KOPT-K1 (cell line): ENCODE data around the gene NTF3.

Experiments used
- H3K27ac ChIP-seq: fragments of 200-600 bp; sonication (generic); 2 replicates; pipeline ENCODE4 v1.5.1; 2016; ENCODE audit warnings: antibody characterized with exemption, mild to moderate bottlenecking, low read depth, low read length; ENCODE audit not compliant: poor library complexity, severe bottlenecking
- H3K36me3 ChIP-seq: fragments of 200-600 bp; sonication (generic); 2 replicates; pipeline ENCODE4 v1.5.1; 2017; ENCODE audit warnings: antibody characterized with exemption, mild to moderate bottlenecking, low read length, moderate library complexity; ENCODE audit not compliant: insufficient read depth
- H3K9me3 ChIP-seq: fragments of 200-600 bp; sonication (generic); 2 replicates; pipeline ENCODE4 v1.5.1; 2017; ENCODE audit warnings: antibody characterized with exemption, low read length, mild to moderate bottlenecking; ENCODE audit not compliant: insufficient read depth, poor library complexity, severe bottlenecking

Gene NTF3

GRCh38 chr12:5460817-5461216 is 28.9 kb downstream of the NTF3 start:
- H3K9me3 ChIP-seq: no peaks in the 10 kb centered on the region
- H3K27ac ChIP-seq: no peak overlapping the region
- no peaks in the 10 kb centered on the region for H3K36me3 ChIP-seq

DNA sequence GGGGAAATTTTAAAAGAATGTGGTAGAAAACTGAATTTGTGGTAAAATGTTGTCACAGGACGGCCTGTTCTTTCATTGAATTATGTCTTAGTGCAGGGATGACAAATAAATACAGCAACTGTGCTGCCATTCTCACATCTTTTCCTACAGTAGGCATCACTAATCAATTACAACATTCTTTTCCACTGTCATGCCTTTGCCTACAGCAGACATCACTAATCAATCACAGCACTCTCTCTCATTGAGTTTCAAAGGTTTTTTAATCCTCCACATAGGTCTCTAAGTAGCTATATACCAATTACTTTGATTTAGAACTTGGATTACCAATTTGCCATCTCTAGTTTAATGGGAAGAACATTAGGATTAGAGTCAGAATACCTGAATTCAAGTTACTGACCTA is 30.1 kb downstream of the NTF3 start:
- Histone ChIP-seq H3K27ac (no peak overlapping the region), H3K9me3 (no peaks in the 10 kb centered on the region), H3K36me3 (no peaks in the 10 kb centered on the region)

- Histone ChIP-seq H3K27ac (no peak overlapping the region), H3K36me3 (no peaks in the 10 kb centered on the region), H3K9me3 (no peaks in the 10 kb centered on the region)
Measured at GRCh38 chr12:5464096-5464495, 32.2 kb downstream of the NTF3 start.

DNA sequence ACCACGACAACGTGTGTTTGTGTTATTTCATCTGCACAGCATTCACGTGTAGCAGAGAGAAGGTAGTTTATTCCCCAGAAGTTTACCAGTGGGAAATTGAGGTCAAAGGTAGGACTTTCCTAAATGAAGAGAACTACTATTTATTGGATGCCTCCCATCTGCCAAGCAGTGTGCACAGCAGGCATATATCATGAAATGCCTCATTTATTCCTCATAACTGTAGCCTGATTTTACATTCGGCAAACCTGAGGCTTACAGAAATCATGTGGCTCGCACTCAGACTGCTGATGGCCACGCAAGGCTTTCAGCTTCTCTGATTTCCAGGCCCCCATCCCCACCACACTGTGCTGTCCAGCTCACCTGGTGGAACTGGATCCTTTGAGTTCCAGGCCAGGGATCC is 33.5 kb downstream of the NTF3 start:
- Histone ChIP-seq H3K27ac (no peak overlapping the region), H3K9me3 (no peaks in the 10 kb centered on the region), H3K36me3 (no peaks in the 10 kb centered on the region)

DNA sequence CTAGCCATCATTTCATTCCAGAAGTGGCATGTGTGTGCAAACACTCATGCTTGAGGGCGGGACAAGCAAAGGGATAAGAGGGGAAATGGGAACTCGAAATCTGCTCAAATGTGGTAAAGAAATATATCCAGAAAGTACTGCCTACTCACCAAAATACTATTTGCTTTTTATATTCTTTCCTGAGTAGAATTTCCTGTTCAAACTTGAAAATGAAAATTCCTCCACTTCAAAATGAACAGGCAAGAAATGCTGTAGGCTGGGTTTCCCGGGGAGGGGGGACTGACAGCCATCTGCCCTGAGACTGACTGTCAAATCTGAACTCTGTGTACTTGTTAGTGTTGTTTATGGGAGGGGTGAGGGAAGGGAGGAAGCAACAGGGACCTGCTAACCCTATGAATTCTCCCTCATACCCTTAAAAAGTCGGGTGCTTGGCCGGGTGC is 34.6 kb downstream of the NTF3 start:
- no peaks in the 10 kb centered on the region for H3K9me3 ChIP-seq
- H3K36me3 ChIP-seq: no peaks in the 10 kb centered on the region
- H3K27ac ChIP-seq: no peak overlapping the region

GRCh38 chr12:5467931-5468330 is 36.0 kb downstream of the NTF3 start:
- no peaks in the 10 kb centered on the region for H3K9me3 ChIP-seq
- no peaks in the 10 kb centered on the region for H3K36me3 ChIP-seq
- H3K27ac ChIP-seq: no peak overlapping the region

GRCh38 chr12:5470221-5470620 is 38.3 kb downstream of the NTF3 start:
- Histone ChIP-seq H3K27ac (no peak overlapping the region), H3K36me3 (no peaks in the 10 kb centered on the region), H3K9me3 (no peaks in the 10 kb centered on the region)

DNA sequence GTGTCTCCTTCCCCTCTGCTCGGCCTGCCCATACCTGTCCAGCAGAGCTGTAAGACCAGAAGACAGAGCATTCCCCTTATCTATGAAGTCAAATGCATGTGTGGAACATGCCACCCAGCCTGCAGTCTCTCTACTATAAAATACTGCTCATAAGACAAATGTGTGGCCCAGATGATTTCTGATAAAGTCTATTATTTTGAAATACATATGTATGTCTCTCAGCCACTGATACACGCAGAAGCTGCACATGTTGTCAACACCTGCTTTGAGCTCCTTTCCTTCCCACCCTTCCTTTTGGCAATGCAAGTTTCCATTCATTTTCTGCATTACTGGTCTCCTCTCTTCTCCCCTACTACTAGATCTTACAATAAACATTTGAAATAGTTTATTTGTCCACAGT is 38.8 kb downstream of the NTF3 start:
- no peak overlapping the region for H3K27ac ChIP-seq
- no peaks in the 10 kb centered on the region for H3K9me3 ChIP-seq
- H3K36me3 ChIP-seq: no peaks in the 10 kb centered on the region

- no peaks in the 10 kb centered on the region for H3K9me3 ChIP-seq
- H3K36me3 ChIP-seq: no peaks in the 10 kb centered on the region
- H3K27ac ChIP-seq: no peak overlapping the region
Measured at GRCh38 chr12:5473076-5473782, 41.3 kb downstream of the NTF3 start.

DNA sequence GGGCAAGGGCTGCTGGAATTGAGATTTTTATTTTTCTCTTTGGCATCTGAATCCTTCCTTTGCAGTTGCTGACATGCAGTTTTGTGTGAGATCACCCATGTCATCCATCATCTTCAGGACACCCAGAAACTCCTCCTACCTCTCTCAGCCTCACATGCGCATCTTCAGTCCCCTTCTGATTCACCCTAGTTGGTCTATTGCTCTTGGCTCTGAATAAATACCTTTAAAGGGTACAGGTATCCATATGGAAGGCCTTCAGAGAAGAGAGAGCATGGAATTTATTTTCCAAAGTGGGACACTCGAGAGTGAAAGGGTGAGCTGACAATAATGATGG is 41.8 kb downstream of the NTF3 start:
- Histone ChIP-seq H3K9me3 (no peaks in the 10 kb centered on the region), H3K36me3 (no peaks in the 10 kb centered on the region), H3K27ac (no peak overlapping the region)

- H3K9me3 ChIP-seq: no peaks in the 10 kb centered on the region
- no peak overlapping the region for H3K27ac ChIP-seq
- no peaks in the 10 kb centered on the region for H3K36me3 ChIP-seq
Measured at GRCh38 chr12:5476356-5476755, 44.4 kb downstream of the NTF3 start.

- Histone ChIP-seq H3K9me3 (no peaks in the 10 kb centered on the region), H3K27ac (no peak overlapping the region)
Measured at GRCh38 chr12:5478081-5478706, 46.3 kb downstream of the NTF3 start.

DNA sequence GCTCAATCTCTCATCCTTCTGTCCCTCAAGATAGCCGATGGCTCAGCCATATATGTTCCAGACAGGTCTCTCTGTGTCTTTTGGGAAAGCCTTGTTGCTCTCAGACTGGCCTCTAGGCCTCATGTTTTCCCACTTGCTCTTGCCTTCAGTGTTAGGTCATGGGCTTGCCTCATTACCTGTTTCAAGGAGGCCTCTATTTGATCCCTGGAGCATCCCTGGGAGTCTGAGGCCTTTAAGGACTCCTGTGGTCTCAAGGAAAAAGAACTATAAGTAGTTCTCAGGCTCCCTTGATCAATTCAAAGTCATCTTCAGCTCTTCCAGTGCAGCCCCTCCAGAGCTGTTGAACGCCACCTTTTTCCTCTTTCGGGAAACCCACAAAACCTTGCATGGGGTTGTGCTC is 47.9 kb downstream of the NTF3 start:
- Histone ChIP-seq H3K36me3 (no peaks in the 10 kb centered on the region), H3K9me3 (no peaks in the 10 kb centered on the region), H3K27ac (no peak overlapping the region)

More at GRCh38 chr12:5478081-5478706, 46.3 kb downstream of the NTF3 start:
- no peaks in the 10 kb centered on the region for H3K36me3 ChIP-seq

- no peaks in the 10 kb centered on the region for H3K36me3 ChIP-seq
- no peak overlapping the region for H3K27ac ChIP-seq
- no peaks in the 10 kb centered on the region for H3K9me3 ChIP-seq
Measured at GRCh38 chr12:5480218-5480937, 48.5 kb downstream of the NTF3 start.

GRCh38 chr12:5480938-5481303 is 49.0 kb downstream of the NTF3 start:
- Histone ChIP-seq H3K36me3 (no peaks in the 10 kb centered on the region), H3K27ac (no peak overlapping the region), H3K9me3 (no peaks in the 10 kb centered on the region)

GRCh38 chr12:5481645-5482044 is 49.7 kb downstream of the NTF3 start:
- H3K36me3 ChIP-seq: no peaks in the 10 kb centered on the region
- no peaks in the 10 kb centered on the region for H3K9me3 ChIP-seq
- H3K27ac ChIP-seq: no peak overlapping the region
